HG02759 (cell line): ENCODE results near the gene RASA3.

Experiments
- ATAC-seq: cut with Tn5 transposase; IDR thresholded peaks from one replicate; pipeline ENCODE4 v1.9.1; 2021; ENCODE audit warnings: mild to moderate bottlenecking, moderate library complexity; ENCODE audit not compliant: unreplicated experiment

RASA3 gene

GRCh38 chr13:113962386-113962785 is 170.0 kb downstream of the RASA3 start:
- no peak for ATAC-seq

DNA sequence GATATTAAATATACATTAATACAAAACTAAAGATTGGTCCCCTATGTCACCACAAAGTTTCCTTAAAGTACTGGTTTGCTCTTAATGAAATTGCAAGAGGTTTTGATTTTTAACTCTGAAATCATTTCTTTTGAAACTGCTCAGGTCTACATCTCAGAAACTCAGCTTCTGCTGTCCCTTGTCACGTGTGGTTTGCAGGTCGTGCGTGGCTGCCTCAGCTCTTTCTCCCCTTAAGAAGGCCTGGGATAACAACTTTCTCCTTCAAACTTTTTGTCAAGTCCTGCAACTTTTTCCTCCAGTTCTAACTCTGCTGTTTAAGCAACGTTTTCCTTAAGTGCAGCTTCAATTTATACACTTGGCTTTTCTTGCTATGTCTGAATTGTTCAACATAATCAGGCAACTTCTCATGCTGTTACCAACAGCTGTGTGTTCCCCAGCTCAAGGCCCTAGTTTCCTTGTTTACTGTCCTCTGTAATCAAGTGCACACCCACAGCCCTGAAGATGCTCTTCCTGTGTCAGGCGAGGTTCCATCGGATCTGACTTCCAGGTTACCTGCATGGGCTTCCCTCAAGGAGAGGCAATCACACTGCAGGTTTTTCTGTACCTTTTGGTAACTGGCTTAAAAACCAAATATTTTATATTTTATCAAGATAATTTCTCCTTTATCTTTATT is 172.0 kb downstream of the RASA3 start:
- ATAC-seq, result no peak

- no peak for ATAC-seq
Observed at GRCh38 chr13:113959198-113959597, 173.2 kb downstream of the RASA3 start.

DNA sequence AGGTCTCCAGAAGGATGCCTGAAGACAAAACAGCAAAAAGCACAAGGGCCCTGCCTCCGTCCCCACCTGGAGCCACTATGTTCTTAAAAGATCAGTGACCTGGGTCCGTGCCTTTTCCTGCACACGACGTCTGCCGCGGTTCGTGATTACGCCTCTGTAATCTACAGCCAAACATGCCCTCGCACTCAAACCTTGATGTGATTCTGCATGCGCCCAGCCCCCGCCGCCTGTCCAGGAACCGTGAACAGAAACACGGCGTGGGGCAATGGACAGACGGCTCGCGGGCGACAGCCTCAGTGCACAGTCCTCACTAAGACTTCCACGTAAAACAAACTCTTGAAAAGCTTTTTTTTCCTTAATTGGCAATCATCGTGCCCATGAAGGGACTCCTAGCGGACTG is 174.1 kb downstream of the RASA3 start:
- no peak for ATAC-seq

DNA sequence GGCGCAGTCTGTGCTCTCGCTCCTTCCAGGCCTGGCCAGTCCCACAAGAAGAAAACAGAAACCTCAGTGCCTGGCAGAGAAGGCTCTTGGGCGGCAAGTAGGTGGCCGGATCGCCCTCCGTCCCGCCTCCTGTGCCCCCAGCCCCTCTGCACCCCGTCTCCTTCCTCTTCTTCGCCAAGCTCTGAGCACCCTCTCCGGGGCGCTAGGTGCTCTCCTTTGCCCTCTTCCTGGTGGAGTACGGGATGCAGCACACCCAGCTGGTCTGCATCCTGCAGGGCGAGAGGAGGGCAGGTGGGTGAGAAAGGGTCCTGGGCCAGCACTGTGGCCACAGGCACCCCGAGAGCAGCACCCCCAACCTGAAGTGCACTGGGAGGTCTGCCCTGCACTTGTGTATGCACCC is 175.9 kb downstream of the RASA3 start:
- ATAC-seq, result no peak

DNA sequence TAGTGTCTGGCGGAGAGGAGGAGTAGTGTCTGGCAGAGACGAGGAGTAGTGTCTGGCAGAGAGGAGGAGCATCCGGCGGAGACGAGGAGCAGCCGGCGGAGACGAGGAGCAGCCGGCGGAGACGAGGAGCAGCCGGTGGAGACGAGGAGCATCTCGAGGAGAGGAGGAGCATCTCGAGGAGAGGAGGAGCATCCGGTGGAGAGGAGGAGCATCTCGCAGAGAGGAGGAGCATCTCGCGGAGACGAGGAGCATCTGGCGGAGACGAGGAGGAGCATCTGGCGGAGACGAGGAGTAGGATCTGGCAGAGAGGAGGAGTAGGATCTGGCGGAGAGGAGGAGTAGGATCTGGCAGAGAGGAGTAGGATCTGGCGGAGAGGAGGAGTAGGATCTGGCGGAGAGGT is 176.7 kb downstream of the RASA3 start:
- no peak for ATAC-seq

DNA sequence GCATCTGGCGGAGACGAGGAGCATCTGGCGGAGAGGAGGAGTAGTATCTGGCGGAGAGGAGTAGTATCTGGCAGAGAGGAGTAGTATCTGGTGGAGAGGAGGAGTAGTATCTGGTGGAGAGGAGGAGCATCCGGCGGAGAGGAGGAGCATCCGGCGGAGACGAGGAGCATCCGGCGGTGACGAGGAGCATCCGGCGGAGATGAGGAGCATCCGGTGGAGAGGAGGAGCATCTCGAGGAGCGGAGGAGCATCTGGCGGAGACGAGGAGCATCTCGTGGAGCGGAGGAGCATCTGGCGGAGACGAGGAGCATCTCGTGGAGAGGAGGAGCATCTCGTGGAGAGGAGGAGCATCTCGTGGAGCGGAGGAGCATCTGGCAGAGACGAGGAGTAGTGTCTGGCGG is 177.2 kb downstream of the RASA3 start:
- no peak for ATAC-seq

DNA sequence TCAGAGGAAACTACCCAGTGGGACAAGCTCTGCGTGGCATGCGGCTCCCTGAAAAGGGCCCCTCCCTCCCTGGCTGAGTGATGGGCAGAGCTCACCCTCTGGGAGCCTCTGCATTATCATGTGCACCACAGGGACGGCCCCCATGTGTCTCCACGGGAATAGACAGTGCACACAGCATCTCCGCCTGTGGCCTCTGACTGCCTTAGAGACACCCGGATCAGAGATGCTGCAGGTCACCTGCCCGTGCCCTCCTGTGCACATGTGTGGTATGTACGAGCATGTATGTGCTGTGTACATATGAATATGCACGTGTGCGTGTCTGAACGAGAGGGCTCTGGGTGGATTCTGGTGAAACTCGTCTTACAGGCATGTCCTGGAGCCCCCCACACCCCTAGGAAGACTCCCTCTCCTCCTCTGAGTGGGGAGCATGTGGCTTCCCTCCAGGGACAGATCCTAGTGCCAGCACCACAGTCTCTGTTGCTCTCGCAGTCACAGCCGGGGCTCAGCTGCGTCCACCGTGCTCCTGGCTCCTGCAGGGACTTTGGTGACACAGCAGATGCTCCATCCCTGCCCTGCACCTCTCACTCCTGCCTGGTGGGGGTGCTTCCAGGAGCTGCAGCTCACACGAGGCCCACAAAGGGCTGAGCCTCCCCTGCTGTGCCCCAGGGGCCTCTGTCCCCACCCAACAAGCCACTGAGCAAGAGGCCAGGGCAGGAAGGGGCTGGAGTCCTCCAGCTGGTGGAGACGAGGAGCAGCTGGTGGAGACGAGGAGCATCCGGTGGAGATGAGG is 178.2 kb downstream of the RASA3 start:
- ATAC-seq, result no peak

DNA sequence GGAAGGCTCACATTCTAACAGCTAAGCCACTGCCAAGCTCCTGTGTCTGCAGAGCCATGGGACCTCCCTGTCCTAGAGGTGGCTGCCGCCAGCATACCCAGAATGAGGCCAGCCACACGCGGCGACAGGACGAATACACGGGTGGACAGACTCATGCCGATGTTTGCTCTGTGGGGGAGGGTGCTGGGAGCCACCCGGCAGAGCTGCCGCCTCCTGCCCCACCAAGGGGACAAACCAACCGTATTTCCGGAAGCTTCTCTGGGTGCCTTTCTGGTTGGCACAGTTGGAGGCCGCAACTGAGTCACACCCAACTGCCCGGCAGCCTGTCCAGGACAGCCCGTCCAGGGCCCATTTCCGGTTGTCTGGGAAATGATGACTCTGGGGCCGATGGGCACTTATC is 178.9 kb downstream of the RASA3 start:
- no peak for ATAC-seq

- ATAC-seq, result no peak
Observed at GRCh38 chr13:113952983-113953520, 179.4 kb downstream of the RASA3 start.

GRCh38 chr13:113952151-113952982 is 180.1 kb downstream of the RASA3 start:
- no peak for ATAC-seq

GRCh38 chr13:113951246-113951999 is 181.0 kb downstream of the RASA3 start:
- ATAC-seq, result peak; percentile 83

- peak; percentile 26 for ATAC-seq
Observed at GRCh38 chr13:113950451-113951245, 181.8 kb downstream of the RASA3 start.

DNA sequence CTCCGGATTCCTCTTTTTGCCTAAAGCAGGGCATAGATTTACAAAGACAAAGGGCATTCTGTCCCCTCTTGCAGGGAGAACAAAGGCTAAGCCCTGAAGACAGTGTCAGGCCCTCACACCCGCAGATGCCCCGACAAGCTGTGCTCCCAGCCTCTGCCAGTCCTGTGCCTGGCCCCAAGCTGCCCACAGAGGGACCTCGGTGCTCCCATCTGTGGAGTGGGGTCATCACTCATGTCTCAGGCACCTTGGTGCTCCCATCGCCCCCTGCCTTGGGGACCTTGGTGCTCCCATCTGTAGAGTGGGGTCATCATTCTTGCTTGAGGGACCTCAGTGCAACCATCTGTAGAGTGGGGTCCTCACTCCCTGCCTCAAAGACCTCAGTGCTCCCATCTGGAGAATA is 182.9 kb downstream of the RASA3 start:
- no peak for ATAC-seq

GRCh38 chr13:113948034-113948742 is 184.2 kb downstream of the RASA3 start:
- no peak for ATAC-seq

DNA sequence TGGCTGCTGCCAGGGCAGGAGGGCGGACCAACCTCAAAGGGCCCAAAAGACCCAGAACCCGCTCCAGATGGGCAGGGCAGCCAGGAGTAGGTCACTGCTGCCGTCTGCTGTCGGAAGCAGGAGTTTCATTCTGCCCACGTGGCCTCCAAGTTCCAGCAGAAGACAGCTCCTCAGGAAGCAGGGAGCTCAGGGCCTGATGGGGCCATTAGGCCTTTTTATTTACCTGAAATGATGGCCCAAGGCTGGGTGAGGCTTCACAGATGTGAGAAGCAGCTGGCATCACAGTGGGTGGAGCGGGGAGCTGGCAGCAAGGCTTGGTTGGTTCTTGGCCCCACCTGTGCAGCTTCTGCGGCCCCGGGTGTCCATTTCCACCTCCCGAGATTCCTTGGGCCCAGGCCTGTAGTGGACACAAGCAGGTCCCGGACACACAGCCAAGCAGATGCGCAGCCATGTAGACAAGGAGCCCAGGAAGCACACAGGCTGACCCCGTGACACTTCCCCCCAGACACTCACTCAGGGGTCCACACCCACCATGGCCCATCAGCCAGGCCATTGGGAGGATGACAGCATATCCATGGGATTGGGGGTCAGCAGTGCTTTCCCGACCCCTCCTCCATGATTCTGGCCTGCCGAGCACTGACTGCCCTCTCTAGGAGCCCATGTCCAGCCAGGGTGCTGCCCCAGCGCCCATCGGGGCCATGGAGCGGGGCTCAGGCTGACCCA is 185.0 kb downstream of the RASA3 start:
- ATAC-seq, result no peak

DNA sequence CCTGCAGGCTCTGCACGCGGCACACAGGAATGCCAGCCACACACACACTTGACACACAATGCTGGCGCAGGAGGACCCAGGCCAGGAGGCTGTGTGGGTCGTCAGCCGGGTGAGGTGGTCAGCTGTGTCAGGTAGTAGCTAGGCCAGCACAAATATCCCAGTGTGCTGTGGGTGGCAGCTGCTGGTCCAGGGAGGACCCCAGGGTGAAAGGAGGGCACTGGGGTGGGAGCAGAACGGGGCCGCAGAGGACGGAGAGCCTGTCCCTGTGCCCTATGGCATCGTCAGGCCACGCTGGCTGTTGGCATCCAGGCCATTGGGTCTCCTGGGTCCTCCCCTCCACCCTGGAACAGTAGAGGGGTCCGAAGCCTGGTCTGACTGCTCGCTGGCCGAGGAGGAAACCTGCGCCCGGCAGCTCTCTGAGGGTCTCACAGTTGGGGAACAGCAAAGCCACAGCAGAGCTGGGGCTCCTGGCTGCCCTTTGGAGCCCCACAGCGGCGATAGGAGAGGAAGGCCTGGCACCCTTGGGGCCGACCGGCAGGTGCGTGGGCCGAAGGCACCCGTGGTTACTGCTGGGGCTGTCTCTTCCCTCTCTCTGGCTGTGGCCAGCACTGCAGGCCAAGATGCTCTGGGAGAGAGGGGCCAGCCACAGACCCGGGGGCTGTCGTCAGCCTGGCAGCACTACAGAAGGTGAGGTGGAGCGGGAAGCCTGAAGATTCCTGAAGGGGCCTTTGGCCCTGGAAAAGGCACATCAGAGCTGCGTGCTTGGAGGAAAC is 185.8 kb downstream of the RASA3 start:
- no peak for ATAC-seq
